Hepatocyte (in vitro differentiated cells): ENCODE results near the gene ITPR3. TPM values are rescaled to one million over a fixed set of nuclear protein-coding genes. Genes with fewer than 3 reads are reported as not detected.

Source experiments
- DNase-seq: peaks from one replicate; pipeline ENCODE4 v3.0.0-alpha.2; 2016; ENCODE audit warnings: low spot score
- H2AFZ ChIP-seq: fragments of 200-600 bp; sonication (generic); 2 replicates; pipeline ENCODE4 v1.6.0; 2016; ENCODE audit warnings: antibody characterized with exemption, mild to moderate bottlenecking
- H3K27ac ChIP-seq: fragments of 200-600 bp; sonication (generic); 2 replicates; pipeline ENCODE4 v1.5.1; 2016; ENCODE audit warnings: mild to moderate bottlenecking
- H3K27me3 ChIP-seq: fragments of 200-600 bp; sonication (generic); 2 replicates; pipeline ENCODE4 v1.6.1; 2016
- H3K36me3 ChIP-seq: fragments of 200-600 bp; sonication (generic); replicated peaks from 2 replicates; pipeline ENCODE4 v1.5.1; 2016; ENCODE audit warnings: low read depth; ENCODE audit not compliant: insufficient read depth
- H3K4me1 ChIP-seq: fragments of 200-600 bp; sonication (generic); 2 replicates; pipeline ENCODE4 v1.5.1; 2016; ENCODE audit warnings: mild to moderate bottlenecking, moderate library complexity; ENCODE audit not compliant: insufficient read depth
- H3K4me2 ChIP-seq: fragments of 200-600 bp; sonication (generic); 2 replicates; pipeline ENCODE4 v1.6.0; 2016
- H3K4me3 ChIP-seq: fragments of 200-600 bp; sonication (generic); 2 replicates; pipeline ENCODE4 v1.5.1; 2016; ENCODE audit warnings: mild to moderate bottlenecking
- H3K79me2 ChIP-seq: fragments of 200-600 bp; sonication (generic); 2 replicates; pipeline ENCODE4 v1.6.0; 2017; ENCODE audit warnings: mild to moderate bottlenecking
- H3K9me2 ChIP-seq: fragments of 200-600 bp; sonication (generic); replicated peaks from 2 replicates; pipeline ENCODE4 v1.6.0; 2017; ENCODE audit warnings: mild to moderate bottlenecking; ENCODE audit not compliant: insufficient read depth
- H3K9me3 ChIP-seq: fragments of 200-600 bp; sonication (generic); 2 replicates; pipeline ENCODE4 v1.5.1; 2016; ENCODE audit warnings: low read depth, mild to moderate bottlenecking
- H4K20me1 ChIP-seq: fragments of 200-600 bp; sonication (generic); 2 replicates; pipeline ENCODE4 v1.6.0; 2016; ENCODE audit warnings: mild to moderate bottlenecking; ENCODE audit not compliant: insufficient read depth, poor library complexity, severe bottlenecking
- EZH2 ChIP-seq: fragments of 200-600 bp; sonication (generic); IDR thresholded peaks from 2 replicates; pipeline ENCODE4 v1.6.1; 2016; ENCODE audit warnings: antibody characterized with exemption, mild to moderate bottlenecking, borderline replicate concordance
- EZH2phosphoT487 ChIP-seq: fragments of 200-600 bp; sonication (generic); IDR thresholded peaks from one replicate; pipeline ENCODE4 v1.6.1; 2018; ENCODE audit warnings: antibody characterized with exemption, mild to moderate bottlenecking, low read depth, moderate library complexity; ENCODE audit not compliant: unreplicated experiment, severe bottlenecking
- WGBS: methylation state at CpG from one replicate; pipeline ENCODE4 v1.1.6; 2016; ENCODE audit warnings: low lambda C conversion rate; ENCODE audit errors: missing lambda C conversion rate; 5-methylcytosine and 5-hydroxymethylcytosine counted together
- polyA plus RNA-seq: library from polyadenylated mRNA; unstranded; fragments of >200 nt; fragmentation: Nextera tagmentation; extraction: Ambion mirVana; gene quantifications from 2 replicates; pipeline ENCODE4 v1.2.1, GENCODE V29; 2016
- total RNA-seq: library from RNA; depleted of rRNA; stranded (reverse); fragments of >200 nt; gene quantifications from 2 replicates; pipeline ENCODE4 v1.2.3, GENCODE V29; 2014
- TF ChIP-seq, protein P1 (sequence below): fragments of 200-600 bp; sonication (generic); IDR thresholded peaks from 2 replicates; pipeline ENCODE4 v1.5.1; 2016; ENCODE audit warnings: antibody characterized with exemption, mild to moderate bottlenecking; ENCODE audit not compliant: poor library complexity

ITPR3 gene
- total and polyA plus RNA-seq, 2 experiments from 2014 or later = 16.5 to 39.6 TPM

DNA sequence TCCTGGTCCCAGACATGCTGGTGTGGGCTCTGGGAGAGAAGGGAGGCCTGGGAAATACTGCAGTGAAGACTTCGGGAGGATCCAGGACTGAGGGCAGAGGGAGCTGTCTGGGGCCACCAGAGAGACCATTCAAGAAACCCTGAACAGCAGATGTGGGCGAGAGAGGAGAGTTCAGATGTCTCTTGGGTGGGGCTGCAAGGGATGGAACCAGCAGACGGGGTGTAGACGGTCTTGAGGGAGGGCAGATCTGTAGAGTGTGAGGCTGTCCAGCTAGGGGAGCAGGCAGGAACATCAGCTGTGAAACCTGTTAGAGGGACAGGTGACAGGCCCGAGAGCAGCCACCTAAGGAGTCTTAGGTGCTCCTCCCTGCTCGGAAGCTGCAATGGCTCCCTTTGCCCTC, 38.9 kb downstream of the ITPR3 start:
- Histone ChIP-seq H3K79me2 (no peaks in the 10 kb centered on the region), H3K9me3 (no peaks in the 10 kb centered on the region), H3K4me2 (no peak overlapping the region), H3K4me1 (no peaks in the 10 kb centered on the region), H3K27me3 (no peaks in the 10 kb centered on the region), H3K9me2 (no peaks in the 10 kb centered on the region), H2AFZ (no peak overlapping the region), H3K27ac (no peak overlapping the region), H4K20me1 (no peaks in the 10 kb centered on the region), H3K36me3 (no peaks in the 10 kb centered on the region), H3K4me3 (no peak overlapping the region)
- DNase-seq = no peak
- TF ChIP-seq, protein P1, sequence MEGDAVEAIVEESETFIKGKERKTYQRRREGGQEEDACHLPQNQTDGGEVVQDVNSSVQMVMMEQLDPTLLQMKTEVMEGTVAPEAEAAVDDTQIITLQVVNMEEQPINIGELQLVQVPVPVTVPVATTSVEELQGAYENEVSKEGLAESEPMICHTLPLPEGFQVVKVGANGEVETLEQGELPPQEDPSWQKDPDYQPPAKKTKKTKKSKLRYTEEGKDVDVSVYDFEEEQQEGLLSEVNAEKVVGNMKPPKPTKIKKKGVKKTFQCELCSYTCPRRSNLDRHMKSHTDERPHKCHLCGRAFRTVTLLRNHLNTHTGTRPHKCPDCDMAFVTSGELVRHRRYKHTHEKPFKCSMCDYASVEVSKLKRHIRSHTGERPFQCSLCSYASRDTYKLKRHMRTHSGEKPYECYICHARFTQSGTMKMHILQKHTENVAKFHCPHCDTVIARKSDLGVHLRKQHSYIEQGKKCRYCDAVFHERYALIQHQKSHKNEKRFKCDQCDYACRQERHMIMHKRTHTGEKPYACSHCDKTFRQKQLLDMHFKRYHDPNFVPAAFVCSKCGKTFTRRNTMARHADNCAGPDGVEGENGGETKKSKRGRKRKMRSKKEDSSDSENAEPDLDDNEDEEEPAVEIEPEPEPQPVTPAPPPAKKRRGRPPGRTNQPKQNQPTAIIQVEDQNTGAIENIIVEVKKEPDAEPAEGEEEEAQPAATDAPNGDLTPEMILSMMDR = no peak
- TF ChIP-seq EZH2phosphoT487 (no peak), EZH2 (no peak)
- WGBS = 82% methylated on average over 6 of the region's 6 CpGs

DNA sequence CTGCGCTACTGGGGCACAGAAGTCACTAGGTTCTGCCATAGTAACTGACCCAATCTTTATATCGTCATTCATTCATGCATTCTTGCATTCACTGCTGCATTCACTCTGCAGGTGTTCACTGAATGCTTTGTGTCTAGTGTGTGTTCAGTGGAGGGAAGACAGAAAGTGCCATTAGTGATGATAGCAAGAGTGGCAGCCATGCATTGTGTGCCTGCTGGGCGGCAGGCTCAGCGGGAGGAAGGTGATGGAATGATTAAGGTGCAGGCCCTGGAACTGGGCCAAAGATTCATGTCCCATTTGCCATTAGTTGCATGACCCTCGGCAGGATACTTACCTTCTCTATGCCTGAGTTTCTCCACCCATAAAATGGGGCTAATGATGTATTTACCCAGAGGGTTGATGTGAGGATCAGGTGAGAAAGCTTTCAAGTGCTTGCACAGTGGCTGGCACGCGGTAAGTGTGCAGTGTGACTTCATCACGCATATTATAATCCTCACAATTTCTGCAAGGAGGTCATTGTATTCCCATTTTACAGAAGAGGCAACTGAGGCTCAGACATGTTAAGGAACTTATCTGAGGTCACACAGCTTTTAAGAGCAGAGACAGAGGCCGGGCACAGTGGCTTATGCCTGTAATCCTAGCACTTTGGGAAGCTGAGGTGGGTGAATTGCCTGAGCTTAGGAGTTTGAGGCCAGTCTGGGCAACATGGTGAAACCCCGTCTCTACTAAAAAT, 40.1 kb downstream of the ITPR3 start:
- no peak for DNase-seq
- Histone ChIP-seq H2AFZ (no peak overlapping the region), H3K4me1 (no peaks in the 10 kb centered on the region), H3K9me3 (no peaks in the 10 kb centered on the region), H3K27me3 (no peaks in the 10 kb centered on the region), H3K36me3 (no peaks in the 10 kb centered on the region), H3K27ac (no peak overlapping the region), H3K4me3 (no peak overlapping the region), H3K4me2 (no peak overlapping the region), H3K9me2 (no peaks in the 10 kb centered on the region), H4K20me1 (no peaks in the 10 kb centered on the region), H3K79me2 (no peaks in the 10 kb centered on the region)
- 93% methylated on average over 10 of the region's 10 CpGs for WGBS
- TF ChIP-seq, protein P1 = no peak
- TF ChIP-seq EZH2phosphoT487 (no peak), EZH2 (no peak)

DNA sequence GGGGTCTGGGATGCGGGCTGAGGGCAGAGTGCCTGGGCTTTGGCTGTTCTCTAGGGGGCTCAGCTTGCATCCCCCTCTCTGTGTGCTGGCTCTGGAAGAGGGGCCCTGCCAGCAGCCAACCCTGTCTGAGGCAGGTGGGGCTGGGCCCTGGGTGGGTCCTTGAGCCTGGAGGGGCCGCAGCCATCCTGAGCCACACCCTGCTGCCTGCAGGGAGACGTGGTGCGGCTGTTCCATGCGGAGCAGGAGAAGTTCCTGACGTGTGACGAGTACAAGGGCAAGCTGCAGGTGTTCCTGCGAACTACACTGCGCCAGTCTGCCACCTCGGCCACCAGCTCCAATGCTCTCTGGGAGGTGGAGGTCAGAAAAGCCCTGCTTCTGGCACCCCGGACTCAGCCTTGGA, 41.2 kb downstream of the ITPR3 start:
- Histone ChIP-seq H3K9me3 (no peaks in the 10 kb centered on the region), H2AFZ (no peak overlapping the region), H3K27me3 (no peaks in the 10 kb centered on the region), H3K27ac (no peak overlapping the region), H4K20me1 (no peaks in the 10 kb centered on the region), H3K79me2 (no peaks in the 10 kb centered on the region), H3K4me1 (no peaks in the 10 kb centered on the region), H3K4me3 (no peak overlapping the region), H3K9me2 (no peaks in the 10 kb centered on the region), H3K36me3 (no peaks in the 10 kb centered on the region), H3K4me2 (no peak overlapping the region)
- no peak for DNase-seq
- WGBS = 96% methylated on average over 11 of the region's 11 CpGs
- TF ChIP-seq EZH2 = no peak
- no peak for TF ChIP-seq EZH2phosphoT487
- TF ChIP-seq, protein P1 = no peak
